SU-DHL-6 (cell line): ENCODE data around the gene FNTB.

Experiments used
- CTCF ChIP-seq: fragments of 200-600 bp; sonication (generic); IDR thresholded peaks from one replicate; pipeline ENCODE4 v1.5.1; 2017; ENCODE audit warnings: antibody characterized with exemption, mild to moderate bottlenecking, low read length, moderate library complexity; ENCODE audit not compliant: insufficient read depth, poor library complexity, severe bottlenecking
- EZH2phosphoT487 ChIP-seq: fragments of 200-600 bp; sonication (generic), shearing (Covaris generic); conservative IDR thresholded peaks from 2 replicates; pipeline ENCODE4 v1.6.1; 2018; ENCODE audit warnings: mild to moderate bottlenecking, antibody characterized with exemption, low read length, moderate library complexity, mixed read lengths

- TF ChIP-seq CTCF (no peak), EZH2phosphoT487 (no peak)
Observed at GRCh38 chr14:64952598-64953309, 33.9 kb upstream of the FNTB start.
